ENCODE results near the gene WDR53.
A peak's percentile ranks its signal among the peaks of the same experiment; 100 is the strongest.
"Not testable (repeated sequence)": the region's sequence is repeated elsewhere in the genome, so short reads cannot be mapped to it uniquely, and the experiment has no call there.

Gene WDR53

DNA sequence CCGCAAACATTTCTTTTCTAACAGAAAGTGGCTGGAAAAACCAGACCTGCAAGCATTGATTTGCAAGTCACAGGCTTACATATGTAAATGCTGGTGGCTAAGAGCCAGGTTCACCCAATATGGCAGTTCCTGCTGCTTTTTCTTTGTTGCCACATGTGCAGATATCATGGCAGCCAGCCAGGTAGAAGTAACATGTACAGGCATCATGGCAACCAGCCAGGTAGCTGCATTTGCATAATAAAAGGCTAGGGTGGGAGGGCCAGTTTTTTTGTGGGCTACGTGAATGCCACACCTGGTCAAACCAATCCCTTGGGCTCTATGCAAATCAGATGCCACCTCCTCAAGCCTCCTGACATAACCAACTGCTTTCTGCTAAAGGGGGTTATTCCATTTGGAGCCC is 50.4 kb downstream of the WDR53 start:
- no peaks in the 10 kb centered on the region for H3K27me3 ChIP-seq (replicated peaks)
- no peaks in the 10 kb centered on the region for H3K36me3 ChIP-seq (replicated peaks)
- no peak for DNase-seq
- no peak overlapping the region for H3K4me3 ChIP-seq (ENCODE audit: low read depth, low read length)
- TF ChIP-seq CTCF (IDR thresholded peaks at IDR 0.05; ENCODE audit: low read depth, low read length, missing control alignments): no peak
- in situ Hi-C loops (cut with HindIII; ENCODE audit: low pct_ligation_motif_present, low sequenced_read_pairs): no loop called here
- H3K27ac ChIP-seq: no peak overlapping the region

DNA sequence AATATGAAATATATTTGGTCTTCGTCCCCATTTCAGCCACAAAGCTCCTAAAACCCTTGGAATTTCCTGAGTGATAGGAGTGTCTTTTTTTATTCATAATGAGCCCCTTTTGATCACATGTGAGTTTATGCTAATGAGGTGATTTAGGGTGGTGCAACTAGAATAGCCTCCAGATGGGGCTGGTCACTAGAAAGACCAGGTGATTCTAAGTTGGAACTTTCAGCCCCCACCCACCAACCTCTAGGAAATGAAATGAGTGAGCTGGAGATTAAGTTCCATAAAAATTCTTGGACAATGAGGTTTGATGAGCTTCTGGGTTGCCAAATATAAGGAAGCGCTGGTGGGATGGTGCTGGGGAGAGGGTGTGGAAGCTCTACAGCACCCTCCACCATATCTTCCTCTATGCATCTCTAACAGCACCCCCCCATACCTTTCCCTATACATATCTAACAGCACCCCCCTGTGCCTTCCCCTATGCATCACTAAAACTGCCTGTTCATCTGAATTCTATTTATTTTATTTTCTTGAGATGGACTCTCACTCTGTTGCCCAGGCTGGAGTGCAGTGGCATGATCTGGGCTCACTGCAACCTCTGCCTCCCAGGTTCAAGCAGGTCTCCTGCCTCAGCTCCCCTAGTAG is 51.1 kb downstream of the WDR53 start:
- no peaks in the 10 kb centered on the region for H3K27me3 ChIP-seq (replicated peaks)
- no peak overlapping the region for H3K4me3 ChIP-seq (ENCODE audit: low read depth, low read length)
- no peak for DNase-seq
- H3K27ac ChIP-seq: no peak overlapping the region
- H3K36me3 ChIP-seq (replicated peaks): no peaks in the 10 kb centered on the region
- TF ChIP-seq CTCF (IDR thresholded peaks at IDR 0.05; ENCODE audit: low read depth, low read length, missing control alignments): no peak
- in situ Hi-C loops (cut with HindIII; ENCODE audit: low pct_ligation_motif_present, low sequenced_read_pairs): no loop called here

GRCh38 chr3:196514913-196515621 is 53.3 kb downstream of the WDR53 start, which contains the start of gene SMCO1:
TSS of gene SMCO1 (minus strand) at chr3:196515346. CDS start at chr3:196515209, 137 bp downstream.
- in situ Hi-C loops (cut with HindIII; ENCODE audit: low pct_ligation_motif_present, low sequenced_read_pairs): no loop called here
- no peak for DNase-seq

GRCh38 chr3:196514350-196514716 is 54.0 kb downstream of the WDR53 start:
- DNase-seq: no peak
- no peak for TF ChIP-seq CTCF (IDR thresholded peaks at IDR 0.05; ENCODE audit: low read depth, low read length, missing control alignments)
- Histone ChIP-seq H3K4me3 (ENCODE audit: low read depth, low read length) (no peak overlapping the region), H3K27me3 (replicated peaks) (no peaks in the 10 kb centered on the region), H3K36me3 (replicated peaks) (no peaks in the 10 kb centered on the region), H3K27ac (no peak overlapping the region)
- in situ Hi-C loops (cut with HindIII; ENCODE audit: low pct_ligation_motif_present, low sequenced_read_pairs): no loop called here

More at GRCh38 chr3:196514913-196515621, 53.3 kb downstream of the WDR53 start, which contains the start of gene SMCO1:
- Histone ChIP-seq H3K27me3 (replicated peaks) (no peaks in the 10 kb centered on the region), H3K27ac (no peak within 1 kb of the TSS), H3K4me3 (ENCODE audit: low read depth, low read length) (no peak within 1 kb of the TSS), H3K36me3 (replicated peaks) (no peaks in the 10 kb centered on the region)
- no peak for TF ChIP-seq CTCF (IDR thresholded peaks at IDR 0.05; ENCODE audit: low read depth, low read length, missing control alignments)

DNA sequence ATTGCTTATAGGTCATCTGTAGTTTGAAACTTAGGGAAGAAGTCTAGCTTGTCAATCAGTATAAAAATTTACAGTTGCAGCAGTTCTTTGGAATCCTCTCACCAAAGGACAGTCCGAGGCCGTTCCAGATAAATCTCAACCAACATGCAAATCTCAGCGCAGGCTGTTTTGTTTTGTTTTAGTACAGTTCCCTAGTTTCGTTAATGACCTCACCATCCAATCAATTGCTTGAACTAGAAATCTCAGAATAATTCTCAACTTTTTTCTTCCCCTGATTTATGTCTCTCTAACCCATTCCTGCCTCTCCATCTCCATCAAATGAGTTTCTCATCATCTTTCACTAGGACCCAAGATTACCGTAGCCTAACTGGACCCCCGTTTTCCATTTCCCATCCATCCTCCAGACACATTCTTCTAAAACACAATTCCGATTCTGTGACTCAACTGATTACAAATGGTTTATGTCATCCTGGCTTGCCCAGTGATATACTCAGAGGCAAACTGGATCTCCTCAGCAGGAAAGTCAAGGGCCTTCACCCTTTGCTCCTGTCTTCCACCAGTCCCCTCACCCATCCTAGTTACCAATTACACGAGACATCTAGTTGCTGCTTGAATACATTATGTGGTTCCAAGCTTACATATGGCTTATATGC is 54.5 kb downstream of the WDR53 start:
- no peak for TF ChIP-seq CTCF (IDR thresholded peaks at IDR 0.05; ENCODE audit: low read depth, low read length, missing control alignments)
- no peaks in the 10 kb centered on the region for H3K27me3 ChIP-seq (replicated peaks)
- no peak overlapping the region for H3K4me3 ChIP-seq (ENCODE audit: low read depth, low read length)
- no peaks in the 10 kb centered on the region for H3K36me3 ChIP-seq (replicated peaks)
- peak; percentile 60 for DNase-seq
- peak overlapping the region; percentile 25 for H3K27ac ChIP-seq
- in situ Hi-C loops (cut with HindIII; ENCODE audit: low pct_ligation_motif_present, low sequenced_read_pairs): no loop called here

- H3K36me3 ChIP-seq (replicated peaks); DNase-seq; H3K27ac ChIP-seq; H3K27me3 ChIP-seq (replicated peaks); in situ Hi-C loops (cut with HindIII; ENCODE audit: low pct_ligation_motif_present, low sequenced_read_pairs); H3K4me3 ChIP-seq (ENCODE audit: low read depth, low read length): not testable (repeated sequence)
Measured at GRCh38 chr3:196511646-196512425, 56.5 kb downstream of the WDR53 start.

DNA sequence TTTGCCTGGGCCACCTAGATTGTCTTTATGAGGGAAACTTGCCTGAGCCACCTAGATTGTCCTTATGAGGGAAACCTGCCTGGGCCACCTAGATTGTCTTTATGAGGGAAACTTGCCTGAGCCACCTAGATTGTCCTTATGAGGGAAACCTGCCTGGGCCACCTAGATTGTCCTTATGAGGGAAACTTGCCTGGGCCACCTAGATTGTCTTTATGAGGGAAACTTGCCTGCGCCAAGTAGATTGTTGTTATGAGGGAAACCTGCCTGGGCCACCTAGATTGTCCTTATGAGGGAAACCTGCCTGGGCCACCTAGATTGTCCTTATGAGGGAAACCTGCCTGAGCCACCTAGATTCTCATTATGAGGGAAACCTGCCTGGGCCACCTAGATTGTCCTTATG is 57.2 kb downstream of the WDR53 start:
- H3K27me3 ChIP-seq (replicated peaks); H3K36me3 ChIP-seq (replicated peaks); DNase-seq; H3K4me3 ChIP-seq (ENCODE audit: low read depth, low read length); H3K27ac ChIP-seq; in situ Hi-C loops (cut with HindIII; ENCODE audit: low pct_ligation_motif_present, low sequenced_read_pairs): not testable (repeated sequence)
